Activated CD4-positive, alpha-beta T cell treated with anti-CD3 and anti-CD28 coated beads, Interleukin-2, amount 50 U/mL, for 4 hours (primary cell): Measurements from ENCODE around the gene CAT.

Source experiments
- DNase-seq, 2 experiments: peaks; one replicate each; pipeline ENCODE4 v3.0.0-alpha.2; 2020

CAT gene

DNA sequence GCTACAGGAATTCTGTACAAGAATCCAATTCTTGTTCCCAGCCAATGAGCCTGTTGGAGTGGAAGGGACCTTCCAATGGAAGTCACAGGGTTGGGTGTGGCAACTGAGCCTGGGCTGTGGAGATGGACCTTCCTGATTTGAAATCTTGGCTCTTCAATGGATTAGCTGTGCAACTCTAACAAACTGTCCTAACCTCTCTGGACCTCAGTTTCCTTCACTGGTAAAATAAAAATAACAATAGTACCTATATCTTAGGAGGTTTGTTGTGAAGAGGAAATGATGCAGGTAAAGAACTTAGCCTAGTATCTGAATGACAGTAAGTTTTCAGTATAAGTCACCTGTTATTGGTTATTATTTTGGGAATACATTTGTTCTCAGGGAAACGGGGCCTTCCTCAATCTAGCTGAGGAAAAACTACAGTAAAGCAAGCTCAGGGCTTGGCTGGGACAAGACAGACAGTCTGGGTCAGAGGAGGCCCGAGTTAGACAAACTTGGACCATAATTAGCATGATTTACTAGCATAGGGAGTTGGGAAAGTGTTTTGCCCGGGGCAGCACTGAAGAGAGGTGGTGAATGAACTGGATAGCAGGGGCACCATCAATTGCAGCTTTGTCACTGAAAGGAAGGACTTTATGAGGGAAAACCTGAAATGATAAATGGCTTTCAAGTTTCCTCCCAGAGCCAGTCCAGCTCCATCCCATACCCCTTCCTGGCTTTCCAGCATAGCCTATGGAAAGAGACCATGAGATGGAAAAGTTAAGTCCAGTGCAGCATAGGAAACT lies 61.2 kb downstream of the CAT start:
- no peak for DNase-seq

DNA sequence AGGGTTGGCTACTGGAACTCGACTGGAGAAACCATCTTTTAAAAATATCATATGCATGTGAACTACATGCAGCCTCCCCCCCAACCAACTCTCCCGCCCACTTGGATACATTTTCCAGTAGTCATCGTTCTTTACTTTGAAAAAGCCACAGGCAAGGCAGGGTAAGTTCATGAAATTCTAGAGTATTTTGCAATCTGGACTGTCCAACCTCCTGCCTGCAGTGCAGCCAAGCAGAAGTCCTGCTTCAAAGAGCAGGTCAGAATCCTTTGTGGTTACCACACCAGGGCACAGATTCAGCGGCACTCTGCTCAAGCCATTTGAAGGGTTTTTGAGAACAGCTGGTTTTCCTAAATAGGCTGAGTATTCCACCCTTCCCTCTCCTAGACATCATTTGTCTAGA lies 62.8 kb downstream of the CAT start:
- DNase-seq, result no peak

DNA sequence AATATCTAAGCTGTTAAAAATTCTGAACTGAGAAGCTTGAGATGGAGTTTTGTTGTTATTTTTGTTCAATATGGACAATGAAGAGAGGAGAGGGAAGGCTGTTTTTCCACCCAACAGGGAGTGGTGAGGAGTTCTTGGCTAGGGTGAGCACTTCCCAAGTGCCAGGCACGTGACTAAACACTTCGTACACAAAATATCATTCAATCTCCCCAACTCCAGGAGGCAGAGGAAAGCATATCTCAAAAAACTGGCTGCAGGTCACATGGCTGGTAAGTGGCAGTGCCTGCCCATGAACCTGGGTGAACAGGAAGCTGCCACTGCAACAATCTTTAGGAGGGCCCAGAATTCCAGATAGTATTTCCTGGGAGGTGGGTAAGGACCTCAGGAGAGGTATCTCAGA lies 63.2 kb downstream of the CAT start:
- no peak for DNase-seq

DNA sequence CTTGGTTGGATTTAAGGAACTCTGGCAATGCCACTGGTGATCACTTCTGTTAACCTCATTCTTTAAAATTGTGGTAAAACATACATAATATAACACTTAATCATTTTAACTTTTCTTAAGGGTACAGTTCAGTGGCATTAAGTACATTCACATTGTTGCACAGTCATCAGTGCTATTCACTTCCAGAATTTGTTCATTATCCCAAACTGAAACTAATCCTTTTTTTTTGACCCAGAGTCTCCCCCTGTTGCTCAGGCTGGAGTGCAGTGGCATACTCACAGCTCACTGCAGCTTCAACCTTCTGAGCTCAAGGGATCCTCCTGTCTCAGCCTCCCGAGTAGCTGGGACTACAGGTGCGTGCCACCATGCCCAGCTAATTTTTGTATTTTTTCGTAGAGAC lies 64.2 kb downstream of the CAT start:
- DNase-seq, result no peak

DNA sequence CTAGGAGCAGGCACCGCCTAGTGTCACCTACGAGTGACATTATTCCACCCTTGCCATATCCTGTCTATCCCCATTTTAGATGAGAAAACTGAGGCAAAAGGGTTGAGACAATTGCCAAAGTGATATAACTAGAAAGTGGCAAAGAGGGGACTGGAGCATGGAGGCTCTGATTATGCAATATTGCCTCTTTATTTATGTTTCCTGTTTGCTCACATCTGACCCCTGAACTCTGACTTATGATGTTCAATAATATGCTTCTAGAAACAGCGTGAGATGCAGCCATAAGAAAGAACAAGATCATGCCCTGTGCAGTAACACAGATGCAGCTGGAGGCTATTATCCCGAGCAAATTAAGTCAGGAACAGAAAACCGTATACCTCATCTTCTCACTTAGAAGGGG lies 67.1 kb downstream of the CAT start:
- DNase-seq, result no peak

DNA sequence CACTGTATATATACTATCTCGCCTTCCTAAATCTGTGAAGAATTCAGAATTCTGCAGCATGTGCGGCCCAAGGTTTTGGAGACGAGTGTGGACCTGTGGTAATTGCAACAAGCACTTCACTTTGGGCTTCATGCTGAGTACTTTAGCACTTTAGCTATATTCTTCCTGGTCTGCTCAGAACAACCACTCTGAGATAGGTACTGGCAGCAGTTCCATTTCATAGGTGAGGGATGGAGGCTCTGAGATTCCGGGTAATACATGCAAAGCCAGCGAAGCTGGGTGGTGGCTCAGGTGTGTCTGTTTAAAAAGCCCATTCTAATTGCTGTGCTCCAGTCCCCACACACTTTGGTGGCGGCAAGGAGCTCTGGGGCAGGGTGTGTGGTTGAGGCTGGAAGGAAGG lies 68.4 kb downstream of the CAT start:
- no peak for DNase-seq

DNA sequence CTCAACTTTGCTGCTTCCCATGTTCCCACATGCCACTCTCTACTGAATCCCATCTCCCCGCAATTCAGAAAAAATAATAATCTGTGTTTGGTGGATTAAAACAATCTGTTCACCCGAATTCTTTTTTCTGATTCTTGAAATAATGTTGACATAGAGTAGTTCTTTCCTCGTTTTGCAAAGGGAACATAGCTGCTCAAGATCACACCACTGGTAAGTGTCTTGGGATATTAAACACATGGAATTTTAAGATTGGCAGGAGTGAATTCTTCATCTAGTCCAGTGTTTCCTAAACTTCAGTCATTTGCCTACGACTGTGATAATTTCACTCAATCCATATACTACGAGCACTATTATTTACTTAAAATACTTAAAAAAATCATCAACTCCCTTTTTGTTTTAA lies 68.9 kb downstream of the CAT start:
- no peak for DNase-seq

DNA sequence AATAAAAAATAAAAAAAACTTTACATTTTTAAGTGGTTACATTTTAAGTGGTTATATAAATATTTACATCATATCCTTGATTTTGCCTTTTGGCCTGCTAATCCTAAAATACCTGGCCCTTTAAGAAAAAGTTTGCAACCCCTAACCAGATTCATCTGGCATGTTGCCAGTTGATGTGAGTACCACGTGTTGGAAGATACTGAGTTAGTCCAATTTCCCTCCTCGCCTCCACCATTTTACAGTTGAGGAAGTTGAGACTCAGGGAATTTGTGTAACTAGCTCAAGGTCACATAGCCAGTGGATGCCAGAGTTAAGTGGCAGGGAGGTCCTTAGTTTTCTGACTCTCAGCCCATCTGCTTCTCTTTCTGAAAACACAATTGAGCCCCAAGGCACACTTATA lies 69.8 kb downstream of the CAT start:
- no peak for DNase-seq

DNA sequence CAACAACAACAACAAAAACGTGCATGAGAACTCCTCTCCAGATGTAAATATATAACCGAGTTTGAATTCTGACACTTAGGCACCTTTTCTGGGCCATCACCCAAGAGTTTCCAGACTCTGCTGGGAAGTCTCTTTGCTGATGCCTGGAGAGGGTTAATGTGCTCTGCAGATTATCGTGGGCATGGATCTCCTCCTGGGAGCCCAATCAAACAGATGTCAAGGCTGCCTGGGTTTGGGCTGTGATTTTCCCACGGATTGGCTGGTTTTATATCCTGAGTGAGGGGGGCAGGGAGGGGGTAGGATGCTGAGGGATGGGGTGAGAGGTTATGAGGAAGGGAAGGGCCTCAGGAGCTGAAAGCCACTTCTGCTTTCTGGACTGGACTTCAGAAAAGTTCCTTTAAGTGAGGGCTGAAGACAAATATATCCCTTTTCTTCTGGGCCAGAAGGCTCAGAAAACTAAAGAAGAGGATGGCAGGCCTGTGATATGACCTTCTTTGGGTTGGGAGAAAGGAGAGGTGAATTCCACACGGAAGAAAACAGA lies 70.7 kb downstream of the CAT start:
- DNase-seq, result no peak

DNA sequence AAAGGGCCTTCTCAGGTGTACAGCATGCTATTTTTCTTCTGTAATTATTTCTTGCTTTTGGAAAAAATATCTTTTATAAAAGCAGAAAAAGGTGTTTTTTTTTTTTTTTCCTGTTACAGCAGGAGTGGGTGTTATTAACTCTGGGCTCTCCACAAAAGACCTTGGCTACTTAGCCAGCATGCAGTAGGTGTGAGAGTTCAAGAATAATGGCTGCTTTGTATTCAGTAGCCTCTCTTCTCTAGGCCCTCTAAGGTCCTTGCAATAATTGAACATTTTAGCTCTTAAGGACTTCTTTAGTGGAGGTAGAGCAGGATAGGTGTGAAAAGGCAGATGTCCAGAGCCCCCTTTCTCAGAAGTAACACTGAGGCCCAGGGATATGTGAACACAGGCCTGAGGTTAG lies 71.5 kb downstream of the CAT start:
- DNase-seq, result no peak

DNA sequence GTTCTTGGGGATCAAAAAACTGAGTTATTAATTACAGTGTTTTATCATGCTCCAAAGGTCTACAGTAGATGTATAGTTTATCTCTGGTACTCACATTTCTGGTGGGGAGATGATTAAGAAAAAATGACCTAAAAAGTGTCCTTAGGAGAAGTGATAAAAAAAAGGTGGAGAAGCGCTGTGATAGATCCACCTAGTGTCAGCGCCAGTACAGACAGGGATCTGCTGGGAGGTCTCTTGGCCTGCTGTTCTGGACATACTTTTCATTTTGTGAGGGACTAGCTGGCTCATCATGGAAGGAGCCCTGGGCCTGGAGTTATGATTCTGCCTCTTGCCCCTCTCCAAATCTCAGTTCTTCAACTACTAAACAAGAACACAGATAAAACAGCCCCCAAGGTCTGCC lies 71.9 kb downstream of the CAT start:
- DNase-seq, result no peak

DNA sequence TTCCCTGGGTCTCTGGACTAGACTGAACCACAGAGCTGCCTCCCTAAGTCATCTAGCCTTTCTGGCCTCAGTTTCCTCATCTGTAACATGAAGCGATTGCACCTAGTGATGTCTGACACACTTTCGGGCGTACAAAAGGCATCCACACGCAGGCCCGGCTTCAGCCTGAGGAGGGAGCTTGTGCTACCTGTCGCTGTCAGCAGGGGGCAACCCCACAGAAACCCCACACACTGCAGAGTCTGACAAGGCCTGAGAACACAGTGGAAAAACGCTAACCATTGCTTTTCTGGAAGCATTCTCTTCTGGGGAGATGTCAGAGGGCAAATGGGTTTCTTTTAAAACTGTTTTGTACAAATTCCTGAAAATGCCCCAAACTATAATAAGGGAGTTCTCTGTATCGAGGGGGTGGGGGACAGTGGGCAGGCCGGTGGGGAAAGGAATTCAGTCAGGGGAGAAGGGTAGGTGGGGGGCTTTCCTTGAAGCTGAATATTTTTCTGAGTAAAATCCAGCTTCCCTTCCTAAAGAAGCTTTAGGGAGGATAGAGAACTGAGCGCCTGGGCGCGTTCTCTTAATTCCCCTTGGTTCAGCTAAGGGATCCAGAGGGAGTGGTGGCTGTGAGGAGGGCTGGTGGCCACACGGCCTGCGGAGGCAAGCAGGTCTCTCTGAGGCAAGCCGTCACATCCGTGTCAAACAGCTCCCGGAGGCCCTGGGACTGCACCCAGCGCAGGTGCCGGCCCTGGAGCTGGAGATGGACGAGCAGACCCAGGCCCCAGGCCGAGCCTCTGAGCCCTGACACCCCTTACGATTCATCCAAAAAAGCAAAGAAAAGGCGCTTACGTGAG lies 74.3 kb downstream of the CAT start:
- DNase-seq, result peak; percentile 20 to 34

DNA sequence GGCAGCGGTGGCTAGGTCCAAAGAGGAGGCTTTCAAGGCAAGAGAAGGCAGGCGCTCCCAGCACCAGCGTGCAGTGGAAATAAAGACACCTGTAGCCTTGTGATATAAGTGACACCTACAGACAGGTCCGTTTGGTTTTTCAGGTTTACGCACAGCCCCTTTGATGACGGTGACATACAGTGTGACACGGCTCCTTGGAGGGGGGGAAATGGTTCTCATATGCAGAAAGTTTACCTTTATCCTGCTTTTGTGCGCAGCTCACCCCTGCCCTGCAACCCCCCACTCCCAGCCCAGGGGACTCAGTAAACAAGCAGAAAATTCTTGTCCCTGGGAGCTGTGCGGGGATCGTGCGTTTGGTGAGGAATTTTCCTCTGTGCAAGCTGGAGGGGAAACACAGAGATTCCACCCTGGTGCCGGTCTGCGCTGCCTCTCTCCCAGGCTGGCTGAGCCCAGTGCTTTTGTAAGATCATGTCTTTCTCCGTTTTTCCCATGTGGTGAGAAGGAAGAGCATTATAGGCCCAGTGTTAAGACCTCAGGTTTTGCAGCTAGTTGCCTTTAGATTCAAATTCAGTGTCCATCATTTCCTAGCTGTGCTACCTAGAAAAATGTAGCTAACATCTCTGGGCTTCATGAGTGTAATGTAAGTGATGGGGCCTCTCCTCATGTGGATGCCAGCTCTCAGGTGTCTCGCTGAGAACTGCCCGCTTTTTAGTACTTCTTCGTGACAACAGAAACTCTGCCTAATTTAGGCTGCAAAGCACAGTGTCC lies 75.1 kb downstream of the CAT start, which contains the start of gene ELF5:
Gene ELF5 (minus strand): TSS at position 113 of the 768 bp plus-strand sequence. CDS start 8,045 bp downstream, outside the sequence.
- DNase-seq, result no peak

DNA sequence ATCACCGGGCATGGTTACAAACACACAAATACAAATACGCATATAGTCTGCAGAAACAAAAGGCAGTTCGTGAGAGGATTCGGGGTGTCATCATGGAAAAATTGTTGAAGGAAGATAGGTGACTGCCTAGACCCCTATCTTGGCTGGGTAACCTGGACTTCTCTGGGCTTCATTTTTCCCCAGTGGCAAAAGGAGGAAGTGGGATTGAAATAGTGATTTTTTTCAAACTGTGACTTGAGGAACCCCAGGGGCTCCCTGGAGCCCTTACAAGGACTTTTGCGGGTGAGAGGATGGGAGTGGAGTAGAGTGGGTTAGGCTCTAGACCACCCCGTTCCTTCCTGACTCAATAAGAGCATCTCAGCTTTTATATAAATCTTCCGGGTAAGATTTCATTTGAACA lies 75.9 kb downstream of the CAT start:
- no peak for DNase-seq

DNA sequence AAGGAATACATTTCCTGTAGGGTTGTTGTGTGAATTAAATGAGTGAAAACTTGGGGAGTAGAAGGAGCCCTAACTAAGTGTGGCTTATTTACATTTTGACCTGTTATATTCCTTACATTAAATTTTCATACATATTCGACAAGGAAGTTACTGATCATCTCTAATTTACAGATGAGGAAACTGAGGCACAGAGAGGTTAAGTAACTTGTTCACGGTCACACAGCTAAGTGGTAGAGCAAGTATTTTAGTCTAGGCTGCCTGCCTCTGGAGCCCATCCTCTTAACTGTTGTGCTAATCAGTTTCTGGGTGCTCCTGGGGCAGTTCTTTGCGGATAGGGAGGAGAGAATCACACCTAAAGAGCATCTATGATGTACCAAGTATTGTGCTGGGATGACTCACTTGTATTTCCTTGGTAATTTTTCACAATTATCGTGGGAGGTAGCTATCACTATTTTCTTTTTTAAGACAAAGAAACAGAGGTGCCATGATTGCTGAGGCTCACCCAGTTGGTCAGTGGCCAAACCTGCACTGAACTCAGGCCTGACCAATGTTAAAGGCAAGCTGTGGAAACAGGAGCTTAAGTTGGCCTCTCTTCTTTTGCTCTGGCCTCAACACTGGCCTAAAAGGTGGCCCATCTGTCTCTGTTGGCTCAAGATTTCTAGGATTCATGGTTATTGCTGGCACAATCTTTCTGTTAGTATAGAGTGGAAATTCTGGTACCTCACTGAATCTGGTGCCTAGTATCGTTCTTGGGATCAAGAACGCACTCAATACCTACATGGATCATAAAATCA lies 77.7 kb downstream of the CAT start:
- DNase-seq, result no peak

DNA sequence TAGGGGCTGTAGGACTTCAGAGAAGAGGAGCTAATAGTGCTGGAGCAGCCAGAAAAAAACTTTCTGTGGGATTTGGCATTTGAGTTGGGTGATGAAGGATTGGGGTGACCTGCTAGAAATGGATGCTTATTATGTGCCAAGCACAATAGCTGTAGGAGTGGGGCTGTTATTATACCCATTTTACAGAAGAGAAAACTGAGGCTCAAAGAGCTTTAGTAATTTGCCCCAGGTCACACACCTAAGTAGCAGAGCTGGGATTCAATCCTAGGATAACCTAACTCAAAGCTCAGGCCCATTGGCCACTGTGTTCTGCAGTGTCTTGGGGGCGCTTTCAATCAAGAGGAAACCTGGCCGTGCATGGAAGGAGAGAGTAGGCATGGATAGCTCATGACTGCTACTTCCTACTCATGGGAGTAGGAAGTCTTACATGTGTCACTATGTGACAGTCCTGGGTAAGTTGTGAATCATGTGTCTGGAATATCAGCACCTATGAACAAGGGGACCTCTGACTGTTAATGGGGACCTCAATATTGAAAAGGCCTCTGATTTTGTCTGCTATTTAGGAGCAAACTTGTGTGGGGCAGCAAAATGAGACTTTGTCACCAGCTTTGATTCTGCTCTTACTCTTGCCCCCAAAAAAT lies 81.0 kb downstream of the CAT start:
- DNase-seq, result no peak

DNA sequence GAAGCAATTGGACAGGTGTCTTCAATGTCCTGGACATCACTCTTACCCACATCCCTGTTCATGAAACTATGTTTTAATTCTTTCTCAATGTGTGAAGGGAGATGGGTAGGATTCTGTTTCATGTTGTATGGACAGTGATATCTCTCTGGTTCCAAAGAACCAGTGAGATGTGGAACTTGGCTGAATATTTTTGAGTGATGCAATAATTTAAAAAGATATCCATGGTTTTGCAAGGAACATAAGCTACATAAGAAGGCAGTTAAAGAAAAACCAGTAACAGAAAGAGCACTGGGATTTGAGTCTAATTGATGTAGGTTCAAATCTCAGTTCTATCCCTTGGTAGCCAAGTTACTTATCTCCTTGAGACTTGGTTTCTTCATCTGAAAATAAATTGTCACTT lies 82.5 kb downstream of the CAT start:
- no peak for DNase-seq
